ENCODE results near the gene HEXIM2. TPM values are rescaled to one million over a fixed set of nuclear protein-coding genes. Genes with fewer than 3 reads are reported as not detected.

The HEXIM2 gene
- total and polyA plus RNA-seq, 2 donors (not counting 1 experiment from before 2014, with no cell fraction given), result 1.9 to 18.7 TPM

DNA sequence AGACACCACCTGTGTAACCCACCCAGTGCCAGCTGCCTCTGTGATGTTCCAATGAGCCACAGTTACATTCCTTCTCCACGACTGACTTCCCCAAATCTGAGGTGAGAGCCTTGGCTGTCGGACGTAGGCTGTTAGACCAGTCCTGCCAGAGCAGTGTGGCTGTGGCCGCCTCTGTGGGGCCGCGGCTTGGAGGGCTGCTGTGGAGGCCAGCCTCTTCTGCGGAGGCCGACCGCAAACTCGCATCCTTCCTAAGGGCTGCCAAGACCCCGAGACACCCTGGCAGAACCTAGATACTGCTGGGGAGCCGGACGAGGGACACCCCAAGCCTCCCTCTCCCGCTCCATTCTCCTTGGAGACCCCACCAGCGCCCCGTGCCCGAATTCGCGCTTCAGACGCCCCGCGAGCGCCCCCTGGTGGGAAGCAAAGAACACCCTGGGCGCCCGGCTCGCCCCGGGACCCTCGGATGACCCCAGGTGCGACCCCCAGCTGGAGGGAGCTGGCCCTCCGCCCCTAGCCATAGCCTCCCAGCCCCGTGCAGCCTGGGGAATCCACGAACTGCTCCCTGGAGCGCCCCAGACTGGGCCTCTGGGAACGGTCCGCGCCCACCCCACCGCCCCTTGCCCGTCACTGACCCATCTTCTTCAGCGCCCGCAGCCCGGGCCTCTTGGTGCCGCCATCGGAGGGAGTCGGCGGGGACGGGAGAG lies 29.9 kb upstream of the HEXIM2 start:
- H3K27ac ChIP-seq (ENCODE audit: insufficient read depth, low read length), result peak overlapping the region; percentile 67
- H3K36me3 ChIP-seq (ENCODE audit: control insufficient read depth, insufficient read depth, low read length), result peaks cover 2% of the 10 kb centered on the region
- H3K27me3 ChIP-seq (ENCODE audit: control insufficient read depth, insufficient read depth, low read length), result no peaks in the 10 kb centered on the region
- H3K4me1 ChIP-seq (ENCODE audit: control insufficient read depth, extremely low read depth, insufficient read depth, low read length), result peaks cover 23% of the 10 kb centered on the region
- H3K4me2 ChIP-seq (ENCODE audit: extremely low read depth, insufficient read depth, low read length), result peak overlapping the region; percentile 88
- peaks cover 20% of the 10 kb centered on the region for H3K79me2 ChIP-seq (ENCODE audit: control insufficient read depth, insufficient read depth, low read length)
- H4K20me1 ChIP-seq (ENCODE audit: control insufficient read depth, extremely low read depth, insufficient read depth, low read length), result no peaks in the 10 kb centered on the region
- DNase-seq (ENCODE audit: low read depth in 2 of 2), result no peak
- H2AFZ ChIP-seq (ENCODE audit: low read length), result no peak overlapping the region
- H3K9me3 ChIP-seq (ENCODE audit: control insufficient read depth, insufficient read depth, low read depth, low read length), result no peaks in the 10 kb centered on the region
- TF ChIP-seq EZH2 (IDR thresholded peaks at IDR 0.05; ENCODE audit: low read length, missing control alignments), result no peak
- TF ChIP-seq, protein P1, sequence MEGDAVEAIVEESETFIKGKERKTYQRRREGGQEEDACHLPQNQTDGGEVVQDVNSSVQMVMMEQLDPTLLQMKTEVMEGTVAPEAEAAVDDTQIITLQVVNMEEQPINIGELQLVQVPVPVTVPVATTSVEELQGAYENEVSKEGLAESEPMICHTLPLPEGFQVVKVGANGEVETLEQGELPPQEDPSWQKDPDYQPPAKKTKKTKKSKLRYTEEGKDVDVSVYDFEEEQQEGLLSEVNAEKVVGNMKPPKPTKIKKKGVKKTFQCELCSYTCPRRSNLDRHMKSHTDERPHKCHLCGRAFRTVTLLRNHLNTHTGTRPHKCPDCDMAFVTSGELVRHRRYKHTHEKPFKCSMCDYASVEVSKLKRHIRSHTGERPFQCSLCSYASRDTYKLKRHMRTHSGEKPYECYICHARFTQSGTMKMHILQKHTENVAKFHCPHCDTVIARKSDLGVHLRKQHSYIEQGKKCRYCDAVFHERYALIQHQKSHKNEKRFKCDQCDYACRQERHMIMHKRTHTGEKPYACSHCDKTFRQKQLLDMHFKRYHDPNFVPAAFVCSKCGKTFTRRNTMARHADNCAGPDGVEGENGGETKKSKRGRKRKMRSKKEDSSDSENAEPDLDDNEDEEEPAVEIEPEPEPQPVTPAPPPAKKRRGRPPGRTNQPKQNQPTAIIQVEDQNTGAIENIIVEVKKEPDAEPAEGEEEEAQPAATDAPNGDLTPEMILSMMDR (conservative IDR thresholded peaks at IDR 0.05 in 1 of 2, IDR thresholded peaks at IDR 0.05 in 1 of 2; ENCODE audit: low read depth in 1 of 2, low read length in 2 of 2), result peak; percentile 58 to 77
- peak overlapping the region; percentile 79 for H3K9ac ChIP-seq (ENCODE audit: insufficient read depth, low read length)
- H3K4me3 ChIP-seq (replicated peaks in 1 of 4; ENCODE audit: control extremely low read depth in 1 of 4, insufficient read depth in 1 of 4, low read depth in 3 of 4, low read length in 4 of 4), result peak overlapping the region; percentile 70 to 98 (median 88)

DNA sequence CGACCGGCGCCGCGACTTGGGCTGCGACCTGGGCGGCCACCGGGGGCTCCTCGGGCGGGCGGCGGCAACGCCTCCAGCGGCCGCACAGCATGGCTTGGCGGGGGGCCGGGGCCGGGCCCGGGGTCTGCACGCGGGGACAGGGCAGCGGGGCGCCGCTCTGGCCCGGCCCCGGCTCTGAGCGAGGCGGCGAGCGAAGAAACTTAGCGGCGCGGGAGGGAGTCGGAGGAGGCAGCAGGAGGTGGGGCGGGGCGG lies 29.4 kb upstream of the HEXIM2 start, which contains the start of gene PLCD3:
TSS of gene PLCD3 (minus strand) at position 196 of the 252 bp plus-strand sequence. CDS start at position 91, 105 bp downstream.
- Histone ChIP-seq H3K4me3 (replicated peaks in 1 of 4; ENCODE audit: control extremely low read depth in 1 of 4, insufficient read depth in 1 of 4, low read depth in 3 of 4, low read length in 4 of 4) (peak within 1 kb of the TSS; percentile 70 to 98 (median 88)), H3K9me3 (ENCODE audit: control insufficient read depth, insufficient read depth, low read depth, low read length) (no peaks in the 10 kb centered on the region), H3K9ac (ENCODE audit: insufficient read depth, low read length) (peak within 1 kb of the TSS; percentile 79), H4K20me1 (ENCODE audit: control insufficient read depth, extremely low read depth, insufficient read depth, low read length) (no peaks in the 10 kb centered on the region), H3K4me1 (ENCODE audit: control insufficient read depth, extremely low read depth, insufficient read depth, low read length) (peaks cover 22% of the 10 kb centered on the region), H3K36me3 (ENCODE audit: control insufficient read depth, insufficient read depth, low read length) (peaks cover 2% of the 10 kb centered on the region), H3K27ac (ENCODE audit: insufficient read depth, low read length) (peak within 1 kb of the TSS; percentile 90), H2AFZ (ENCODE audit: low read length) (peak within 1 kb of the TSS; percentile 90), H3K4me2 (ENCODE audit: extremely low read depth, insufficient read depth, low read length) (peak within 1 kb of the TSS; percentile 99), H3K79me2 (ENCODE audit: control insufficient read depth, insufficient read depth, low read length) (peaks cover 19% of the 10 kb centered on the region), H3K27me3 (ENCODE audit: control insufficient read depth, insufficient read depth, low read length) (no peaks in the 10 kb centered on the region)
- DNase-seq (ENCODE audit: low read depth in 2 of 2), result no peak
- TF ChIP-seq, protein P1 (conservative IDR thresholded peaks at IDR 0.05 in 1 of 2, IDR thresholded peaks at IDR 0.05 in 1 of 2; ENCODE audit: low read depth in 1 of 2, low read length in 2 of 2), result no peak
- no peak for TF ChIP-seq EZH2 (IDR thresholded peaks at IDR 0.05; ENCODE audit: low read length, missing control alignments)

DNA sequence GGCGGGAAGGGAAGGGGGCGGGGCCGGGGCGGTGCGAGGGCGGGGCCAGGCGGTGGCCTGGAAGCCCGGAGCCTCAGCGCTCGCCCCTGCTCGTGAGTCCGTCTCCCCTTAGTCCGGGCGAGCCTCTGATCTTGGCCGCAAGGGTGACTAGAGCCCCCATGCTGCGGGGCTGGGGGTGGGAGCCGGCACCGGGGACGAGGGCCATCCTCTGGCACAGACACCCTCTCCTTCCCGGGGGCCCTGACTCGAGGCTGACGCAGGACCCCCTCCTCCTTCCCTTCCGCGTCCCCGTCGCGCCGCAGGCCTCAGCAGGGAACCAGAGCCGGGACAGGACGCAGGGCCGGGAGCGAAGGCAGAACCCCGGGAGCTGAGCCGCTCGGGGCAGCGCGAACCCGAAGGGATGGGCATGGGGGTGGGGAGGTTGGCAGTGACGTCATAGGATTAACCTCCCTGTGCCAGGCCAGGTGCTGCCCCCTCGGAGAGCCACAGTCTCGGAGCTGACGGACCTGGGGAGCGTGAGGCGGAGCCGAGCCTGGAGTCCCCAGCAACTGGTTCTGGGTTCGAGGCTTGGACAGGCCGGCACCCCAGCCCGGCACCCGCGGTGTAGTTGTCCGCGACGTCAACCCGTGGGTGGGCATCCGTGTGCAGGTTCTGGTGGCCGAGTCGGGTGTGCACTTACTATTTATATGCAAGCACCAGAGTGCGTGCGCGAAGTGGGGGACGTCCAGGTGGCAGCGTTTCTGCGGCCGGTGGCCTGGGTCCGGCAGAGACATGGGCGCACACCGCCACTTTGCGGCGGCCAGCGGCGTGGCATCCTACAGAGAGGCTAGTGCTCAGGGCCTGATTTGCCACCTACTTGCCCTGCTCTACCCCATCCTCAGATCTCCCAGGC lies 28.9 kb upstream of the HEXIM2 start:
- H3K27ac ChIP-seq (ENCODE audit: insufficient read depth, low read length), result peak overlapping the region; percentile 90
- H3K4me1 ChIP-seq (ENCODE audit: control insufficient read depth, extremely low read depth, insufficient read depth, low read length), result peaks cover 17% of the 10 kb centered on the region
- peaks cover 15% of the 10 kb centered on the region for H3K79me2 ChIP-seq (ENCODE audit: control insufficient read depth, insufficient read depth, low read length)
- H3K4me2 ChIP-seq (ENCODE audit: extremely low read depth, insufficient read depth, low read length), result peak overlapping the region; percentile 99
- peak; percentile 73 to 74 for DNase-seq (ENCODE audit: low read depth in 2 of 2)
- H2AFZ ChIP-seq (ENCODE audit: low read length), result peak overlapping the region; percentile 90
- no peaks in the 10 kb centered on the region for H3K27me3 ChIP-seq (ENCODE audit: control insufficient read depth, insufficient read depth, low read length)
- H3K36me3 ChIP-seq (ENCODE audit: control insufficient read depth, insufficient read depth, low read length), result peaks cover 2% of the 10 kb centered on the region
- peak overlapping the region; percentile 78 for H3K9ac ChIP-seq (ENCODE audit: insufficient read depth, low read length)
- peak overlapping the region; percentile 70 to 96 (median 76) for H3K4me3 ChIP-seq (replicated peaks in 1 of 4; ENCODE audit: control extremely low read depth in 1 of 4, insufficient read depth in 1 of 4, low read depth in 3 of 4, low read length in 4 of 4)
- no peak for TF ChIP-seq EZH2 (IDR thresholded peaks at IDR 0.05; ENCODE audit: low read length, missing control alignments)
- TF ChIP-seq, protein P1 (conservative IDR thresholded peaks at IDR 0.05 in 1 of 2, IDR thresholded peaks at IDR 0.05 in 1 of 2; ENCODE audit: low read depth in 1 of 2, low read length in 2 of 2), result peak; percentile 65 to 86
- no peaks in the 10 kb centered on the region for H4K20me1 ChIP-seq (ENCODE audit: control insufficient read depth, extremely low read depth, insufficient read depth, low read length)
- no peaks in the 10 kb centered on the region for H3K9me3 ChIP-seq (ENCODE audit: control insufficient read depth, insufficient read depth, low read depth, low read length)

Data from fibroblast of lung (primary cell).